Vagina (tissue), 2 donors: Measurements from ENCODE around the gene RABGEF1.

Experiments
- POLR2A ChIP-seq, 2 donors: fragments of 450-650 bp; IDR thresholded peaks; one replicate each; pipeline ENCODE4 v1.6.1; 2017; ENCODE audit warnings: antibody characterized with exemption in 2 of 2, mild to moderate bottlenecking in 2 of 2, moderate library complexity in 2 of 2
- TF ChIP-seq, protein P1 (sequence below), 3 experiments: fragments of 450-650 bp in 2 of 3; fragments of 200-600 bp in 1 of 3; sonication (generic) in 1 of 3; IDR thresholded peaks; one replicate each; pipeline ENCODE4 v1.5.1; 2017 to 2019; ENCODE audit warnings: antibody characterized with exemption in 3 of 3, mild to moderate bottlenecking in 2 of 3, moderate library complexity in 2 of 3

DNA sequence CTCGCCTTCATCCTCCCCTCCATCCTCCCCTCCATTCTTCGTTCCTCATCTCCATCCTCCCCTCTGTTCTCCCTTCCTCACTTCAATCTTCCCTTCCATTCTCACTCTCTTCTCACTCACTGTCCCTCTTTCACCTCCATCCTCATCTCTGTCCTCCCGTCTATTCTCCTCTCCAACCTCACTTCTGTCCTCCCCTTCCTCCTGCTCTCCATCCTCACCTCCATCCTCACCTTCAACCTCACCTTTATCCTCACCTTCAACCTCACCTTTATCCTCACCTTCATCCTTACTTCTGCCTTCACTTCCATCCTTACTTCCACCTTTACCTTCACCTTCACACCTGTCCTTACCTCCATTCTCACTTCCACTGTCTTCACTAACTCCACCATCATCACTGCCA, 11.3 kb upstream of the RABGEF1 start:
- no peak for TF ChIP-seq POLR2A (IDR thresholded peaks at IDR 0.05)
- TF ChIP-seq, protein P1, sequence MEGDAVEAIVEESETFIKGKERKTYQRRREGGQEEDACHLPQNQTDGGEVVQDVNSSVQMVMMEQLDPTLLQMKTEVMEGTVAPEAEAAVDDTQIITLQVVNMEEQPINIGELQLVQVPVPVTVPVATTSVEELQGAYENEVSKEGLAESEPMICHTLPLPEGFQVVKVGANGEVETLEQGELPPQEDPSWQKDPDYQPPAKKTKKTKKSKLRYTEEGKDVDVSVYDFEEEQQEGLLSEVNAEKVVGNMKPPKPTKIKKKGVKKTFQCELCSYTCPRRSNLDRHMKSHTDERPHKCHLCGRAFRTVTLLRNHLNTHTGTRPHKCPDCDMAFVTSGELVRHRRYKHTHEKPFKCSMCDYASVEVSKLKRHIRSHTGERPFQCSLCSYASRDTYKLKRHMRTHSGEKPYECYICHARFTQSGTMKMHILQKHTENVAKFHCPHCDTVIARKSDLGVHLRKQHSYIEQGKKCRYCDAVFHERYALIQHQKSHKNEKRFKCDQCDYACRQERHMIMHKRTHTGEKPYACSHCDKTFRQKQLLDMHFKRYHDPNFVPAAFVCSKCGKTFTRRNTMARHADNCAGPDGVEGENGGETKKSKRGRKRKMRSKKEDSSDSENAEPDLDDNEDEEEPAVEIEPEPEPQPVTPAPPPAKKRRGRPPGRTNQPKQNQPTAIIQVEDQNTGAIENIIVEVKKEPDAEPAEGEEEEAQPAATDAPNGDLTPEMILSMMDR (IDR thresholded peaks at IDR 0.05): no peak
